ENCODE measurements around the gene HS1BP3.

Gene HS1BP3

GRCh38 chr2:20570249-20570648, 80.6 kb downstream of the HS1BP3 start:
- no peak for DNase-seq (ENCODE audit: low read depth)

- no peak for DNase-seq (ENCODE audit: low read depth)
These were observed 81.3 kb downstream of the HS1BP3 start for GRCh38 chr2:20569464-20570223.

- DNase-seq (ENCODE audit: low read depth): no peak
These were observed 82.1 kb downstream of the HS1BP3 start for GRCh38 chr2:20568501-20569463.

GRCh38 chr2:20567926-20568179, 83.0 kb downstream of the HS1BP3 start:
- DNase-seq (ENCODE audit: low read depth): no peak

Measured in stimulated activated CD8-positive, alpha-beta memory T cell treated with anti-CD3 and anti-CD28 coated beads, Interleukin-4, amount 100 ng/mL, for 24 hours (primary cell).